Sciatic nerve (tissue), 2 donors: ENCODE results near the gene GIPC3. TPM values are rescaled to one million over a fixed set of nuclear protein-coding genes. Genes with fewer than 3 reads are reported as not detected.
A peak's percentile ranks its signal among the peaks of the same experiment; 100 is the strongest.

ENCODE experiments used
- ATAC-seq: fragments of 200-7000 bp; cut with Tn5 transposase; one replicate; pipeline ENCODE4 v1.9.1; 2020; ENCODE audit warnings: mild to moderate bottlenecking, moderate library complexity
- DNase-seq: peaks from one replicate; pipeline ENCODE4 v3.0.0-alpha.2; 2020; ENCODE audit warnings: low spot score
- intact Hi-C: fragments of 100-400 bp; cut with DNase I; formaldehyde crosslinking; loops from one replicate; pipeline ENCODE4 v1.14.2; 2022
- total RNA-seq: library from RNA; stranded (reverse); fragmentation: NEBNext Ultra II Directional; extraction: Animal tissue kit (Norgen Biotek cat#: 25700); gene quantifications from one replicate; pipeline ENCODE4 v1.2.1, GENCODE V29; 2021
- donor health status: DM: no; HTN: no; CAD: no.
- donor health status: DM: no; HTN: no; CAD: no.

Gene GIPC3
- total RNA-seq = 2.4 TPM

GRCh38 chr19:3585301-3586126 lies at the start of gene GIPC3:
Gene GIPC3 (plus strand): TSS chr19:3585478. CDS start chr19:3585598, 120 bp downstream.
- DNase-seq (no peak), ATAC-seq (peak; percentile 23)
- intact Hi-C loops = loop anchor here (2.0 kb wide), 1 partner anchor 37 kb away; no protein-coding TSS in a partner anchor

- ATAC-seq (no peak), DNase-seq (no peak)
- intact Hi-C loops = no loop called here
Observed at GRCh38 chr19:3535563-3535965, 49.7 kb upstream of the GIPC3 start.

GRCh38 chr19:3535981-3536380 lies 49.3 kb upstream of the GIPC3 start:
- intact Hi-C loops = no loop called here
- DNase-seq = no peak
- ATAC-seq = no peak

GRCh38 chr19:3536429-3537100 lies 48.7 kb upstream of the GIPC3 start:
- ATAC-seq (peak; percentile 87), DNase-seq (peak; percentile 77)
- intact Hi-C loops = no loop called here

GRCh38 chr19:3537101-3537437 lies 48.2 kb upstream of the GIPC3 start:
- intact Hi-C loops = no loop called here
- ATAC-seq (peak; percentile 34), DNase-seq (no peak)

- no peak for DNase-seq
- intact Hi-C loops = no loop called here
- ATAC-seq = peak; percentile 3
Observed at GRCh38 chr19:3537438-3538240, 47.6 kb upstream of the GIPC3 start.

- no peak for DNase-seq
- no peak for ATAC-seq
- intact Hi-C loops = no loop called here
Observed at GRCh38 chr19:3538258-3538929, 46.9 kb upstream of the GIPC3 start.

GRCh38 chr19:3538965-3539755 lies 46.1 kb upstream of the GIPC3 start, which contains the start of gene TEKTIP1:
Gene TEKTIP1 (plus strand): TSS chr19:3539174. CDS start chr19:3539178, 4 bp downstream.
- DNase-seq (no peak), ATAC-seq (no peak)
- intact Hi-C loops = no loop called here

- intact Hi-C loops = loop anchor here (10.0 kb wide), 1 partner anchor 75 kb away; no protein-coding TSS in a partner anchor
- no peak for DNase-seq
- ATAC-seq = no peak
Observed at GRCh38 chr19:3539756-3540118, 45.5 kb upstream of the GIPC3 start.

- DNase-seq (no peak), ATAC-seq (no peak)
- intact Hi-C loops = loop anchor here (10.0 kb wide), 1 partner anchor 71 kb away; no protein-coding TSS in a partner anchor
Observed at GRCh38 chr19:3543150-3544057, 41.9 kb upstream of the GIPC3 start.

GRCh38 chr19:3544058-3544376 lies 41.3 kb upstream of the GIPC3 start:
- intact Hi-C loops = loop anchor here (10.0 kb wide), 1 partner anchor 71 kb away; no protein-coding TSS in a partner anchor
- ATAC-seq (no peak), DNase-seq (no peak)

- ATAC-seq (peak; percentile 59), DNase-seq (peak; percentile 88)
- intact Hi-C loops = loop anchor here (10.0 kb wide), 1 partner anchor 70 kb away; no protein-coding TSS in a partner anchor
Observed at GRCh38 chr19:3544742-3545668, 40.3 kb upstream of the GIPC3 start.

GRCh38 chr19:3545669-3546034 lies 39.6 kb upstream of the GIPC3 start:
- DNase-seq (no peak), ATAC-seq (no peak)
- intact Hi-C loops = loop anchor here (10.0 kb wide), 1 partner anchor 69 kb away; no protein-coding TSS in a partner anchor

GRCh38 chr19:3546119-3546518 lies 39.2 kb upstream of the GIPC3 start:
- intact Hi-C loops = loop anchor here (10.0 kb wide), 1 partner anchor 69 kb away; no protein-coding TSS in a partner anchor
- DNase-seq (no peak), ATAC-seq (no peak)

- ATAC-seq = no peak
- DNase-seq = no peak
- intact Hi-C loops = loop anchor here (10.0 kb wide), 1 partner anchor 67 kb away; no protein-coding TSS in a partner anchor
Observed at GRCh38 chr19:3547301-3547731, 38.0 kb upstream of the GIPC3 start.

- ATAC-seq = no peak
- intact Hi-C loops = loop anchor here (10.0 kb wide), 1 partner anchor 67 kb away; no protein-coding TSS in a partner anchor
- DNase-seq = no peak
Observed at GRCh38 chr19:3547767-3548282, 37.5 kb upstream of the GIPC3 start.
